GM12878 (cell line): ENCODE data around the gene MAST1. TPM values are rescaled to one million over a fixed set of nuclear protein-coding genes. Genes with fewer than 3 reads are reported as not detected.

Experiments used
- BCLAF1 ChIP-seq: fragments of 450-650 bp; IDR thresholded peaks from 2 replicates; pipeline ENCODE4 v1.6.1; 2017; ENCODE audit warnings: antibody characterized with exemption, mild to moderate bottlenecking, moderate library complexity
- CBFB ChIP-seq: IDR thresholded peaks from 2 replicates; pipeline ENCODE4 v1.6.1; 2016; ENCODE audit warnings: antibody characterized with exemption, low read depth
- CHD1 ChIP-seq: IDR thresholded peaks from 2 replicates; pipeline ENCODE4 v1.6.1; 2012; ENCODE audit warnings: low read depth, low read length, improper control_type of control experiment
- E2F4 ChIP-seq: IDR thresholded peaks from 2 replicates; pipeline ENCODE4 v1.6.1; 2012; ENCODE audit warnings: low read depth, low read length, improper control_type of control experiment
- HDGF ChIP-seq: fragments of 450-650 bp; IDR thresholded peaks from 2 replicates; pipeline ENCODE4 v1.6.1; 2016; ENCODE audit warnings: antibody characterized with exemption
- PKNOX1 ChIP-seq: fragments of 450-650 bp; IDR thresholded peaks from 2 replicates; pipeline ENCODE4 v1.6.1; 2016; ENCODE audit warnings: mild to moderate bottlenecking
- POU2F2 ChIP-seq: IDR thresholded peaks from 3 replicates; pipeline ENCODE4 v1.6.1; 2011; ENCODE audit warnings: low read depth, mild to moderate bottlenecking, low read length, borderline replicate concordance
- PRDM15 ChIP-seq: fragments of 450-650 bp; formaldehyde crosslinking; IDR thresholded peaks from 2 replicates; pipeline ENCODE4 v1.4.0; 2020; ENCODE audit warnings: mild to moderate bottlenecking, moderate library complexity
- RB1 ChIP-seq: fragments of 450-650 bp; formaldehyde crosslinking; IDR thresholded peaks from 2 replicates; pipeline ENCODE4 v1.6.1; 2017; ENCODE audit warnings: mild to moderate bottlenecking, borderline replicate concordance
- REST ChIP-seq: IDR thresholded peaks from 2 replicates; pipeline ENCODE4 v1.6.1; 2012; ENCODE audit warnings: mild to moderate bottlenecking, low read depth, low read length
- SMARCA5 ChIP-seq: fragments of 450-650 bp; IDR thresholded peaks from 2 replicates; pipeline ENCODE4 v1.6.1; 2017; ENCODE audit warnings: mild to moderate bottlenecking
- TCF12 ChIP-seq: IDR thresholded peaks from 2 replicates; pipeline ENCODE4 v1.6.1; 2011; ENCODE audit warnings: low read depth, mild to moderate bottlenecking, low read length
- USF1 ChIP-seq: IDR thresholded peaks from 2 replicates; pipeline ENCODE4 v1.6.1; 2011; ENCODE audit warnings: borderline replicate concordance, low read depth, mild to moderate bottlenecking, moderate library complexity, mixed read lengths, low read length; ENCODE audit not compliant: insufficient read depth; ENCODE audit errors: extremely low read length
- ZBED1 ChIP-seq: IDR thresholded peaks from 2 replicates; pipeline ENCODE4 v1.6.1; 2016; ENCODE audit warnings: borderline replicate concordance
- ZNF217 ChIP-seq: fragments of 450-650 bp; IDR thresholded peaks from 2 replicates; pipeline ENCODE4 v1.6.1; 2017; ENCODE audit warnings: antibody characterized with exemption, mild to moderate bottlenecking
- ZNF384 ChIP-seq: IDR thresholded peaks from 2 replicates; pipeline ENCODE4 v1.6.1; 2012; ENCODE audit warnings: low read depth, mild to moderate bottlenecking, low read length, improper control_type of control experiment, borderline replicate concordance
- polyA plus RNA-seq, 11 experiments: library from polyadenylated mRNA; depleted of rRNA in 4 of 11; unstranded in 6 of 11; stranded (reverse) in 5 of 11; fragments of >200 nt; fragmentation: Nextera tagmentation in 4 of 11; fragmentation: Illumina TruSeq in 1 of 11; extraction: Ambion mirVana in 4 of 11; extraction: Trizol in 1 of 11; gene quantifications; 1 replicate in 1 of 11; 2 replicates in 10 of 11; pipeline versions ENCODE4 v1.2.1 to v1.2.3, GENCODE V29; 2011 to 2016; ENCODE audit warnings: inconsistent platforms in 2 of 11, missing spikeins in 2 of 11, low read depth in 1 of 11
- total RNA-seq, 4 experiments: library from RNA; depleted of rRNA in 3 of 4; stranded (reverse); fragments of >200 nt in 3 of 4; fragmentation: Illumina TruSeq in 1 of 4; extraction: Trizol in 1 of 4; gene quantifications; 2 replicates each; pipeline versions ENCODE4 v1.2.1 to v1.2.3, GENCODE V29; 2013 to 2021

The MAST1 gene
- total and polyA plus RNA-seq, 10 of the 15 experiments (the other 5 are each of a cell fraction or from before 2014, with no cell fraction given): 0.08 to 0.79 (median 0.44) TPM; not detected in 1

- no peak for TF ChIP-seq CHD1
- no peak for TF ChIP-seq ZNF384
- TF ChIP-seq CBFB: peak; percentile 52; the same call in 1 of the 2 replicates
- no peak for TF ChIP-seq USF1
- no peak for TF ChIP-seq ZBED1
- no peak for TF ChIP-seq ZNF217
- no peak for TF ChIP-seq RB1
- TF ChIP-seq E2F4: no peak
- TF ChIP-seq HDGF: peak; percentile 57; the same call in 1 of the 2 replicates
- TF ChIP-seq REST: no peak
- peak; percentile 49; the same call in 1 of the 2 replicates for TF ChIP-seq TCF12
- TF ChIP-seq PKNOX1: peak; percentile 91
- TF ChIP-seq SMARCA5: no peak
- TF ChIP-seq POU2F2: 0 out of 3 replicates have a peak, but pooled peaks have one; percentile 9
- no peak for TF ChIP-seq BCLAF1
- TF ChIP-seq PRDM15 (CRISPR knock-in tag): no peak
These were observed 61.7 kb downstream of the MAST1 start (continued) for GRCh38 chr19:12899891-12900518.
